Measurements from ENCODE around the gene RELCH.

RELCH gene

GRCh38 chr18:62172298-62172697 lies 14.8 kb upstream of the RELCH start:
- Histone ChIP-seq H2AK5ac (ENCODE audit: low read depth, low read length) (no peak overlapping the region), H2BK12ac (ENCODE audit: low read length) (no peak overlapping the region), H4K91ac (ENCODE audit: low read depth, low read length, poor library complexity) (no peak overlapping the region), H2AFZ (ENCODE audit: low read length) (no peak overlapping the region), H3K4me3 (ENCODE audit: low read length in 2 of 2) (no peak overlapping the region), H2BK15ac (ENCODE audit: low read length) (no peak overlapping the region), H3K27ac (replicated peaks; ENCODE audit: low read length) (no peak overlapping the region), H3K27me3 (ENCODE audit: control insufficient read depth in 3 of 3, insufficient read depth in 3 of 3, low read depth in 1 of 3, low read length in 3 of 3) (no peaks in the 10 kb centered on the region), H3K4me1 (ENCODE audit: control insufficient read depth in 2 of 2, insufficient read depth in 1 of 2, low read depth in 1 of 2, low read length in 2 of 2) (no peaks in the 10 kb centered on the region), H4K8ac (ENCODE audit: low read depth, low read length) (no peak overlapping the region), H3K36me3 (replicated peaks in 1 of 2; ENCODE audit: control insufficient read depth in 2 of 2, insufficient read depth in 2 of 2, low read length in 2 of 2) (no peaks in the 10 kb centered on the region), H3K4ac (ENCODE audit: low read length) (no peak overlapping the region), H2BK5ac (ENCODE audit: low read length) (no peak overlapping the region), H2BK120ac (ENCODE audit: low read depth, low read length) (no peak overlapping the region), H3K14ac (ENCODE audit: low read length) (no peak overlapping the region), H3K18ac (ENCODE audit: low read length) (no peak overlapping the region), H3K4me2 (ENCODE audit: insufficient read depth, low read length, poor library complexity, severe bottlenecking) (no peak overlapping the region), H3K23ac (ENCODE audit: low read depth, low read length, poor library complexity) (no peak overlapping the region), H3K9ac (ENCODE audit: low read depth, low read length, poor library complexity) (no peak overlapping the region), H3K79me1 (ENCODE audit: low read depth, low read length) (peaks cover 1% of the 10 kb centered on the region), H3K9me3 (replicated peaks in 1 of 2; ENCODE audit: control insufficient read depth in 2 of 2, insufficient read depth in 1 of 2, low read depth in 1 of 2, low read length in 2 of 2) (no peaks in the 10 kb centered on the region)
- DNase-seq (ENCODE audit: low spot score) = no peak

- Histone ChIP-seq H3K9me3 (replicated peaks in 1 of 2; ENCODE audit: control insufficient read depth in 2 of 2, insufficient read depth in 1 of 2, low read depth in 1 of 2, low read length in 2 of 2) (no peaks in the 10 kb centered on the region), H3K14ac (ENCODE audit: low read length) (no peak overlapping the region), H2BK12ac (ENCODE audit: low read length) (no peak overlapping the region), H2AK5ac (ENCODE audit: low read depth, low read length) (no peak overlapping the region), H3K9ac (ENCODE audit: low read depth, low read length, poor library complexity) (no peak overlapping the region), H2BK15ac (ENCODE audit: low read length) (no peak overlapping the region), H3K18ac (ENCODE audit: low read length) (no peak overlapping the region), H3K4me1 (ENCODE audit: control insufficient read depth in 2 of 2, insufficient read depth in 1 of 2, low read depth in 1 of 2, low read length in 2 of 2) (no peaks in the 10 kb centered on the region), H2AFZ (ENCODE audit: low read length) (no peak overlapping the region), H2BK120ac (ENCODE audit: low read depth, low read length) (no peak overlapping the region), H4K8ac (ENCODE audit: low read depth, low read length) (no peak overlapping the region), H3K36me3 (replicated peaks in 1 of 2; ENCODE audit: control insufficient read depth in 2 of 2, insufficient read depth in 2 of 2, low read length in 2 of 2) (no peaks in the 10 kb centered on the region), H2BK5ac (ENCODE audit: low read length) (no peak overlapping the region), H3K4me2 (ENCODE audit: insufficient read depth, low read length, poor library complexity, severe bottlenecking) (no peak overlapping the region), H3K4ac (ENCODE audit: low read length) (no peak overlapping the region), H3K27ac (replicated peaks; ENCODE audit: low read length) (no peak overlapping the region), H3K23ac (ENCODE audit: low read depth, low read length, poor library complexity) (no peak overlapping the region), H3K27me3 (ENCODE audit: control insufficient read depth in 3 of 3, insufficient read depth in 3 of 3, low read depth in 1 of 3, low read length in 3 of 3) (no peaks in the 10 kb centered on the region), H3K4me3 (ENCODE audit: low read length in 2 of 2) (no peak overlapping the region), H3K79me1 (ENCODE audit: low read depth, low read length) (peaks cover 1% of the 10 kb centered on the region), H4K91ac (ENCODE audit: low read depth, low read length, poor library complexity) (no peak overlapping the region)
- WGBS, 2 donors (ENCODE audit: extremely low coverage in 2 of 2, insufficient read length in 2 of 2, insufficient replicate concordance in 1 of 2) = no CpG with 5 or more reads among the region's 3 CpGs
- no peak for DNase-seq (ENCODE audit: low spot score)
Measured at GRCh38 chr18:62175521-62175920, 11.5 kb upstream of the RELCH start.

GRCh38 chr18:62177271-62177670 lies 9.8 kb upstream of the RELCH start:
- Histone ChIP-seq H3K23ac (ENCODE audit: low read depth, low read length, poor library complexity) (no peak overlapping the region), H2AK5ac (ENCODE audit: low read depth, low read length) (no peak overlapping the region), H2BK120ac (ENCODE audit: low read depth, low read length) (no peak overlapping the region), H2BK5ac (ENCODE audit: low read length) (no peak overlapping the region), H2BK12ac (ENCODE audit: low read length) (no peak overlapping the region), H4K91ac (ENCODE audit: low read depth, low read length, poor library complexity) (no peak overlapping the region), H3K9ac (ENCODE audit: low read depth, low read length, poor library complexity) (no peak overlapping the region), H3K9me3 (replicated peaks in 1 of 2; ENCODE audit: control insufficient read depth in 2 of 2, insufficient read depth in 1 of 2, low read depth in 1 of 2, low read length in 2 of 2) (no peaks in the 10 kb centered on the region), H3K4me3 (ENCODE audit: low read length in 2 of 2) (no peak overlapping the region), H3K18ac (ENCODE audit: low read length) (no peak overlapping the region), H3K79me1 (ENCODE audit: low read depth, low read length) (peaks cover 1% of the 10 kb centered on the region), H3K4me2 (ENCODE audit: insufficient read depth, low read length, poor library complexity, severe bottlenecking) (no peak overlapping the region), H3K4me1 (ENCODE audit: control insufficient read depth in 2 of 2, insufficient read depth in 1 of 2, low read depth in 1 of 2, low read length in 2 of 2) (no peaks in the 10 kb centered on the region), H3K27ac (replicated peaks; ENCODE audit: low read length) (no peak overlapping the region), H3K14ac (ENCODE audit: low read length) (no peak overlapping the region), H3K4ac (ENCODE audit: low read length) (no peak overlapping the region), H3K27me3 (ENCODE audit: control insufficient read depth in 3 of 3, insufficient read depth in 3 of 3, low read depth in 1 of 3, low read length in 3 of 3) (no peaks in the 10 kb centered on the region), H3K36me3 (replicated peaks in 1 of 2; ENCODE audit: control insufficient read depth in 2 of 2, insufficient read depth in 2 of 2, low read length in 2 of 2) (no peaks in the 10 kb centered on the region), H4K8ac (ENCODE audit: low read depth, low read length) (no peak overlapping the region), H2AFZ (ENCODE audit: low read length) (no peak overlapping the region), H2BK15ac (ENCODE audit: low read length) (no peak overlapping the region)
- no CpG with 5 or more reads among the region's 3 CpGs for WGBS, 2 donors (ENCODE audit: extremely low coverage in 2 of 2, insufficient read length in 2 of 2, insufficient replicate concordance in 1 of 2)
- no peak for DNase-seq (ENCODE audit: low spot score)

- no peak overlapping the region for H2BK12ac ChIP-seq (ENCODE audit: low read length)
- no peaks in the 10 kb centered on the region for H3K4me1 ChIP-seq (ENCODE audit: control insufficient read depth in 2 of 2, insufficient read depth in 1 of 2, low read depth in 1 of 2, low read length in 2 of 2)
- H3K9me3 ChIP-seq (replicated peaks in 1 of 2; ENCODE audit: control insufficient read depth in 2 of 2, insufficient read depth in 1 of 2, low read depth in 1 of 2, low read length in 2 of 2) = no peaks in the 10 kb centered on the region
- H3K4ac ChIP-seq (ENCODE audit: low read length) = no peak overlapping the region
- H2AFZ ChIP-seq (ENCODE audit: low read length) = no peak overlapping the region
- no peak overlapping the region for H3K4me2 ChIP-seq (ENCODE audit: insufficient read depth, low read length, poor library complexity, severe bottlenecking)
- no peak overlapping the region for H3K27ac ChIP-seq (replicated peaks; ENCODE audit: low read length)
- H4K8ac ChIP-seq (ENCODE audit: low read depth, low read length) = no peak overlapping the region
- no peak overlapping the region for H3K23ac ChIP-seq (ENCODE audit: low read depth, low read length, poor library complexity)
- H3K18ac ChIP-seq (ENCODE audit: low read length) = no peak overlapping the region
- H3K9ac ChIP-seq (ENCODE audit: low read depth, low read length, poor library complexity) = no peak overlapping the region
- no peaks in the 10 kb centered on the region for H3K36me3 ChIP-seq (replicated peaks in 1 of 2; ENCODE audit: control insufficient read depth in 2 of 2, insufficient read depth in 2 of 2, low read length in 2 of 2)
- H2AK5ac ChIP-seq (ENCODE audit: low read depth, low read length) = no peak overlapping the region
- no peak overlapping the region for H3K4me3 ChIP-seq (ENCODE audit: low read length in 2 of 2)
- no peak for DNase-seq (ENCODE audit: low spot score)
- H4K91ac ChIP-seq (ENCODE audit: low read depth, low read length, poor library complexity) = no peak overlapping the region
- no peak overlapping the region for H2BK120ac ChIP-seq (ENCODE audit: low read depth, low read length)
- H3K14ac ChIP-seq (ENCODE audit: low read length) = no peak overlapping the region
- no CpG with 5 or more reads among the region's 4 CpGs for WGBS, 2 donors (ENCODE audit: extremely low coverage in 2 of 2, insufficient read length in 2 of 2, insufficient replicate concordance in 1 of 2)
- H2BK15ac ChIP-seq (ENCODE audit: low read length) = no peak overlapping the region
- H3K27me3 ChIP-seq (ENCODE audit: control insufficient read depth in 3 of 3, insufficient read depth in 3 of 3, low read depth in 1 of 3, low read length in 3 of 3) = no peaks in the 10 kb centered on the region
- no peaks in the 10 kb centered on the region for H3K79me1 ChIP-seq (ENCODE audit: low read depth, low read length)
- no peak overlapping the region for H2BK5ac ChIP-seq (ENCODE audit: low read length)
Measured at GRCh38 chr18:62179213-62179612, 7.8 kb upstream of the RELCH start.

All from neuronal stem cell (in vitro differentiated cells).